ENCODE results near the gene SORT1.
"Not testable (repeated sequence)": the region's sequence is repeated elsewhere in the genome, so short reads cannot be mapped to it uniquely, and the experiment has no call there.

Gene SORT1

DNA sequence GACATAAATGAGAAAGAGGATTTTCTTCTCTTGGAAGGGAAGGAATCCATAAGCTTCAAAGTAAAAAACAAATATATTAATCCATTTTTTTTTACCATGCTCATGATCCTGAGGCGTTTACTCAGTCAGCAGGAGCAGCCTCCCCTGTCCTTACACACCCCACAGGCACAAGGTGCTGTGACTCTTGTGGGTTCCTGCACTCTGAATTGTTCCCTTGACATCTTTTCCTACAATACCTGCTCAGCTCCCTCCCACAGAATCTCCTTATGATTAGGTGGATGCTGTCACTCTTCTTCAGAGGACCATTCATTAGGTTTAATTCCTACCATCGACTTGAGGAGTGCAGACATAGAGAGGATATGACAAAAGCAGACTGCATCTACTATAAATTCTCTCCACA is 104.7 kb downstream of the SORT1 start:
- peaks cover 35 to 43% of the 10 kb centered on the region in 2 experiments for H3K4me1 ChIP-seq (ENCODE audit: control insufficient read depth in 1 of 2, insufficient read depth in 1 of 2, low read depth in 1 of 2, low read length in 1 of 2)
- H3K27ac ChIP-seq, result no peak overlapping the region
- TF ChIP-seq, protein P1, sequence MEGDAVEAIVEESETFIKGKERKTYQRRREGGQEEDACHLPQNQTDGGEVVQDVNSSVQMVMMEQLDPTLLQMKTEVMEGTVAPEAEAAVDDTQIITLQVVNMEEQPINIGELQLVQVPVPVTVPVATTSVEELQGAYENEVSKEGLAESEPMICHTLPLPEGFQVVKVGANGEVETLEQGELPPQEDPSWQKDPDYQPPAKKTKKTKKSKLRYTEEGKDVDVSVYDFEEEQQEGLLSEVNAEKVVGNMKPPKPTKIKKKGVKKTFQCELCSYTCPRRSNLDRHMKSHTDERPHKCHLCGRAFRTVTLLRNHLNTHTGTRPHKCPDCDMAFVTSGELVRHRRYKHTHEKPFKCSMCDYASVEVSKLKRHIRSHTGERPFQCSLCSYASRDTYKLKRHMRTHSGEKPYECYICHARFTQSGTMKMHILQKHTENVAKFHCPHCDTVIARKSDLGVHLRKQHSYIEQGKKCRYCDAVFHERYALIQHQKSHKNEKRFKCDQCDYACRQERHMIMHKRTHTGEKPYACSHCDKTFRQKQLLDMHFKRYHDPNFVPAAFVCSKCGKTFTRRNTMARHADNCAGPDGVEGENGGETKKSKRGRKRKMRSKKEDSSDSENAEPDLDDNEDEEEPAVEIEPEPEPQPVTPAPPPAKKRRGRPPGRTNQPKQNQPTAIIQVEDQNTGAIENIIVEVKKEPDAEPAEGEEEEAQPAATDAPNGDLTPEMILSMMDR (IDR thresholded peaks at IDR 0.05), result no peak
- no peaks in the 10 kb centered on the region for H3K9me3 ChIP-seq
- no peak overlapping the region for H3K4me3 ChIP-seq (ENCODE audit: low read depth in 1 of 2, low read length in 1 of 2)
- H3K27me3 ChIP-seq, result no peaks in the 10 kb centered on the region
- no peaks in the 10 kb centered on the region for H3K36me3 ChIP-seq

DNA sequence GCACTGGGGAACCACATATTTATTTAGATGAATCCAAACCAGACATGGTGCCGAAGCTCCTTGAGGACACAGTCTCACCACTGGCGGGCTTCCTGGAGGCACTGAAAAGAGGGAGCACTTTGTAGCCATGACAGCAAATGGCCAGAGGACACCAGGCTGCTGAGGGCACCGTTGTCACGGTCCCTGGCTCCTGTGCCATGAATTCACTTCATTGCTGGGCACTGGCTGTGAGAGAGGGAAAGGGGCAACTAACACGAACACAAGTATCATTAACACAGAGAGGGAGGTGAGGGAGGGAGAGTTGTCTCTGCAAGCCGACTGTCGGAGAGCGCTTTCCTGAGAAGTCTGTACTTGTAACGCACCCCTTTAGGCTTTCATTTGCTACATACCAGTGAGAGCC is 105.4 kb downstream of the SORT1 start:
- no peak overlapping the region for H3K4me3 ChIP-seq (ENCODE audit: low read depth in 1 of 2, low read length in 1 of 2)
- H3K4me1 ChIP-seq (ENCODE audit: control insufficient read depth in 1 of 2, insufficient read depth in 1 of 2, low read depth in 1 of 2, low read length in 1 of 2), result peaks cover 35 to 43% of the 10 kb centered on the region in 2 experiments
- no peaks in the 10 kb centered on the region for H3K9me3 ChIP-seq
- no peaks in the 10 kb centered on the region for H3K27me3 ChIP-seq
- H3K36me3 ChIP-seq, result no peaks in the 10 kb centered on the region
- TF ChIP-seq, protein P1 (IDR thresholded peaks at IDR 0.05), result no peak
- H3K27ac ChIP-seq, result peak overlapping the region; percentile 79

DNA sequence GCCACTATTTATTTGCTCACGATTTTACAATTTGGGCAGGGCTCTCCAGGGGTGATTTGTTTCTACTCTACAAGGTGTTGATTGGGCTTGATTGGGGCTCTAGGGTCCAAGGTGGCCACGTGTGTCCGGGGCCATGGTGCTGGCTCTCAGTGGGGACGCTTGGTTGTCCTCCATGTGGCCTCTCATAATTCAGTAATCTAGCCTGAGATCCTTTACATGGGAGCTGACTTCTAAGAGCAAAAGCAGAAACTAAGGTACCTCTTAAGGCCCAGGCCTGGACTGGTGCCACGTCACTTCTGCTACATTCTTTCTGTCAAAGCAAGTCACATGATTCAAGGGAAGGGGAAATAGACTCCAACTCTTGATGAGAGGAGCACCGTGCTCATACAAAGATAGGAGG is 106.7 kb downstream of the SORT1 start:
- no peaks in the 10 kb centered on the region for H3K27me3 ChIP-seq
- H3K27ac ChIP-seq, result peak overlapping the region; percentile 79
- peaks cover 35 to 42% of the 10 kb centered on the region in 2 experiments for H3K4me1 ChIP-seq (ENCODE audit: control insufficient read depth in 1 of 2, insufficient read depth in 1 of 2, low read depth in 1 of 2, low read length in 1 of 2)
- no peaks in the 10 kb centered on the region for H3K36me3 ChIP-seq
- TF ChIP-seq, protein P1 (IDR thresholded peaks at IDR 0.05), result no peak
- H3K9me3 ChIP-seq, result no peaks in the 10 kb centered on the region
- H3K4me3 ChIP-seq (ENCODE audit: low read depth in 1 of 2, low read length in 1 of 2), result no peak overlapping the region

DNA sequence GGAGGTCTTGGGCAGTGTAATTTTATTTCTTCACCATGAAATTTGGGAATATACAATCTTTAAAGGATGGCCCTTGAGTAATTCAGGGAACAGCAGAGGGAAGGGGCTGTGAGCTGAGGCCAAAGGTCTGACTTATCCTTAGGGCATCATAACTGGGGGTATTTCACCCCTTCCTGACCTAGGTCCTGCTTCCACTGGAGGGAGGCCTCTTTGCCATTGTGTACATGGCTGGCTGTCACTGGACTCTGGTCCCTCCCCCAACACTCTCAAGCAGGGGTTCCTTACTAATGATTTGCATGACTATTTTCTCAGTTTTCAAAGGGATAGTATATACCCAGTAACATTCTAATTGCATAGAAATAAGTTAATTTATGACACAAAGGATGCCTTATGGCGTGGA is 107.6 kb downstream of the SORT1 start:
- TF ChIP-seq, protein P1 (IDR thresholded peaks at IDR 0.05), result no peak
- Histone ChIP-seq H3K9me3 (no peaks in the 10 kb centered on the region), H3K4me3 (ENCODE audit: low read depth in 1 of 2, low read length in 1 of 2) (no peak overlapping the region), H3K36me3 (no peaks in the 10 kb centered on the region), H3K4me1 (ENCODE audit: control insufficient read depth in 1 of 2, insufficient read depth in 1 of 2, low read depth in 1 of 2, low read length in 1 of 2) (peaks cover 28 to 33% of the 10 kb centered on the region in 2 experiments), H3K27ac (peak overlapping the region; percentile 79), H3K27me3 (no peaks in the 10 kb centered on the region)

DNA sequence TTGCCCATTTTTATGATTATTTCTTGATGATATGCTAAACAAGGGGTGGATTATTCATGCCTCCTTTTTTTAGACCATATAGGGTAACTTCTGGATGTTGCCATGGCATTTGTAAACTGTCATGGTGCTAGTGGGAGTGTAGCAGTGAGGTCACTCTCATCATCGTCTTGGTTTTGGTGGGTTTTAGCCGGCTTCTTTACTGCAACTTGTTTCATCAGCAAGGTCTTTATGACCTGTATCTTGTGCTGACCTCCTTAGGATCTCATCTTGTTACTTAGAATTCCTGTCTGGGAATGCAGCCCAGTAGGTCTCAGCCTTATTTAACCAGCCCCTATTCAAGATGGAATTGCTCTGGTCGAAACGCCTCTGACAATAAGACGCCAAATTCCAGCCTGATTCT is 111.0 kb downstream of the SORT1 start:
- H3K36me3 ChIP-seq; H3K27me3 ChIP-seq; H3K27ac ChIP-seq; H3K9me3 ChIP-seq; H3K4me3 ChIP-seq (ENCODE audit: low read depth in 1 of 2, low read length in 1 of 2): not testable (repeated sequence)
- H3K4me1 ChIP-seq (ENCODE audit: control insufficient read depth in 1 of 2, insufficient read depth in 1 of 2, low read depth in 1 of 2, low read length in 1 of 2), result peaks cover 34 to 36% of the 10 kb centered on the region in 2 experiments

DNA sequence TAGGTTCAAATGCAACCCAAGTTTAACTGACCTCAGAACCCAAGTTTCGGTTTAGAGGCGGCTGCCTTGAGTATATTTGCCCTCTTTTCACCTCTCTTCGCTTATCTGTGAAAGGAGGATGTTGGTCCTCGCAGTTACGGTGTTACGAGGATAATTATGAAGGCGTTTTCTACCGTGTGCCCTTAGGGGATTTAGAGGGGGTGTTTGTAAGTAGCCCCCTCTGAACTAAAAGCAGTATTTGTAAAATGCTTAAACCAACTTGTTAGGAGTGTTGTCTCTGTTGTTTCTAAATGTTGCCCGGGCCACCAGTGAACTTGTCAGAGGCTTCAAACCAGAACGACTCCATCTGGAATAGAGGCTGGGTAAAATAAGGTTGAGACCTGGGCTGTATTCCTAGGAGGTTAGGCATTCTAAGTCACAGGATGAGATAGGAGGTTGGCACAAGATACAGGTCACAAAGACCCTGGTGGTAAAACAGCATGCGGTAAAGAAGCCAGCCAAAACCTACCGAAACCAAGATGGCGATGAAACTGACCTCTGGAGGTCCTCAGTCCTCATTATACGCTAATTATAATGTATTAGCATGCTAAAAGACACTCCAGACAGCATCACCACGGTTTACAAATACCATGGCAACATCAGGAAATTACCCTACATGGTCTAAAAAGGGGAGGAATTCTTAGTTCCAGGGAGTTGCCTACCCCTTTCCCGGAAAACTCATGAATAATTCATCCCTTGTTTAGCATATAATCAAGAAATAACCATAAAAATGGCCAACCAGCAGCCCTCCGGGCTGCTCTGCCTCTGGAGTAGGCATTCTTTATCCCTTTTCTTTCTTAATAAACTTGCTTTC is 113.7 kb downstream of the SORT1 start:
- peaks cover 34 to 36% of the 10 kb centered on the region in 2 experiments for H3K4me1 ChIP-seq (ENCODE audit: control insufficient read depth in 1 of 2, insufficient read depth in 1 of 2, low read depth in 1 of 2, low read length in 1 of 2)
- H3K27ac ChIP-seq, result peak overlapping the region; percentile 88
- no peaks in the 10 kb centered on the region for H3K9me3 ChIP-seq
- H3K27me3 ChIP-seq, result no peaks in the 10 kb centered on the region
- TF ChIP-seq, protein P1 (IDR thresholded peaks at IDR 0.05), result no peak
- H3K4me3 ChIP-seq (ENCODE audit: low read depth in 1 of 2, low read length in 1 of 2), result peak overlapping the region; percentile 91 to 97
- H3K36me3 ChIP-seq, result no peaks in the 10 kb centered on the region
